Measurements from ENCODE around the gene GRK3.

DNA sequence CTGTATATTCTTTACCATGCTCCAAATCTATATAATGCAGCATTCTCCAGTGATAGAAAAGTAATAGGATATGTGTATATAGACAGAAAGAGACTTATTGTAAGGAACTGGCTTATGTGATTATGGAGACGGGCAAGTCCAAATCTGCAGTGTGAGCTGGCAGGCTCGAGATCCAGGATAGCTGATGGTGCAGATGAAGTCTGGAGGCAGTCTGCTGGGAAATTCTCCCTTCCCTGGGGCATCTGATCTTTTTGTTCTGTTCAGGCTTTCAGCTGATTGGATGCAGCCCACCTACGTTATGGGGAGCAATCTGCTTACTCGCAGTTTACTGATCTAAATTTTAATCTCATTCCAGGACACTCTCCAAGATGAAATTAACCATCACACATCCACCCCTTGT, 73.2 kb downstream of the GRK3 start:
- TF ChIP-seq KDM1A (IDR thresholded peaks at IDR 0.05; ENCODE audit: borderline replicate concordance) (no peak), YY1 (IDR thresholded peaks at IDR 0.05; ENCODE audit: low read depth, low read length) (no peak), POU2F2 (IDR thresholded peaks at IDR 0.05; ENCODE audit: borderline replicate concordance, low read depth, low read length) (no peak), PAX8 (IDR thresholded peaks at IDR 0.05) (no peak), BHLHE40 (IDR thresholded peaks at IDR 0.05; ENCODE audit: borderline replicate concordance in 1 of 2, low read depth in 2 of 2, low read length in 1 of 2) (no peak), SRF (IDR thresholded peaks at IDR 0.05; ENCODE audit: low read depth in 2 of 2, low read length in 2 of 2) (no peak), NFYB (IDR thresholded peaks at IDR 0.05; ENCODE audit: insufficient read depth, low read depth, low read length) (no peak), CTCF (IDR thresholded peaks at IDR 0.05 in 2 of 3, conservative IDR thresholded peaks at IDR 0.05 in 1 of 3; ENCODE audit: control insufficient read depth in 2 of 3, extremely low read depth in 1 of 3, insufficient read depth in 1 of 3, low read depth in 3 of 3, low read length in 3 of 3) (no peak), PBX3 (IDR thresholded peaks at IDR 0.05; ENCODE audit: insufficient replicate concordance, low read depth, low read length) (no peak)

All from GM12878 (cell line).